AG04450 (cell line): ENCODE measurements around the gene ERBB3. TPM values are rescaled to one million over a fixed set of nuclear protein-coding genes. Genes with fewer than 3 reads are reported as not detected.

ENCODE experiments used
- CTCF ChIA-PET: fragments of 300-600, 350-600 bp; formaldehyde crosslinking; extraction: SDS; loops from one replicate; lab custom pipeline; 2022; ENCODE audit warnings: antibody characterized with exemption, inconsistent platforms; lab: Charles Lee
- POLR2A ChIA-PET: fragments of 350-600 bp; formaldehyde crosslinking; extraction: SDS; loops from one replicate; lab custom pipeline; 2021; ENCODE audit warnings: antibody characterized with exemption, inconsistent platforms; lab: Yijun Ruan, JAX
- DNase-seq: peaks from one replicate; pipeline ENCODE4 v3.0.0-alpha.2; 2011; ENCODE audit warnings: low read depth, low spot score
- H3K27ac ChIP-seq: one replicate; pipeline ENCODE4 v1.5.1; 2012; ENCODE audit warnings: low read depth, low read length, control low read depth
- H3K27me3 ChIP-seq: one replicate; pipeline ENCODE4 v1.6.0; 2012; ENCODE audit warnings: low read length; ENCODE audit not compliant: control insufficient read depth, insufficient read depth
- H3K4me3 ChIP-seq: 2 replicates; pipeline ENCODE4 v1.5.1; 2011; ENCODE audit warnings: mild to moderate bottlenecking, low read depth, low read length, control low read depth
- H3K9me3 ChIP-seq: 2 replicates; pipeline ENCODE4 v1.5.1; 2012; ENCODE audit warnings: low read length; ENCODE audit not compliant: control insufficient read depth, insufficient read depth
- polyA plus RNA-seq: library from polyadenylated mRNA; depleted of rRNA; stranded (reverse); fragments of >200 nt; gene quantifications from 2 replicates; pipeline ENCODE4 v1.2.3, GENCODE V29; 2011
- TF ChIP-seq, protein P1 (sequence below): IDR thresholded peaks from 2 replicates; pipeline ENCODE4 v1.5.1; 2011; ENCODE audit warnings: low read depth, low read length, control low read depth, inconsistent platforms

ERBB3 gene
- polyA plus RNA-seq, 1 experiment: 1.7 TPM

DNA sequence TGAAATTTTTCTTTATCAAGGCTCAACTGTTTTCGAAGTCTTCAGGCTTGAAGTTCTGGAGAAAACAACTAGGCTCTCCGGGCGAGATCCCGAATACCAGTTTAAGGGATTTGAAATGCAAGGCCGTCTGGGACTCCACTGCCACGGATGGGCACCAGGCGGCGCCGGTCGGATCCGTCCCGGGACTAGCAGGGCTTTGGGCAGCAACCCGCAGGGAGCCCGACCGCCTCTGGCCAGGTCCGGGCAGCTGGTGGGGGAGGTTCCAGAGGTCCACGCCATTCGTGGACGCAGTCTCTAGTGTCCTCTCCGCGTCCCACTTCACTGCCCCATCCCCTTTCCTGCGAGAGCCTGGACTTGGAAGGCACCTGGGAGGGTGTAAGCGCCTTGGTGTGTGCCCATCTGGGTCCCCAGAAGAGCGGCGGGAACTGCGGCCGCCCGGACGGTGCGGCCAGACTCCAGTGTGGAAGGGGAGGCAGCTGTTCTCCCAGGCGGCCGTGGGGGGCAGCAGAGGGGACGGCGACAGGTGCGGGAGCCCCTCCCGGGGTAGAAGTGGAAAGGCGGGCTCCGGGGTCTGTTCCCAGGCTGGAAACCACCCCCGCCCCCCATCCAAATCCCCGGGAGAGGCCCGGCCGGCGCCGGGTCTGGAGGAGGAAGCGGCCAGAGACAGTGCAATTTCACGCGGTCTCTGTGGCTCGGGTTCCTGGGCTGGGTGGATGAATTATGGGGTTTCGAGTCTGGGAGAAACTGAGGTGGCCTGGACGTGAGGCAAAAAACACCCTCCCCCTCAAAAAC is 838 bp upstream of the ERBB3 start:
- ChIA-PET POLR2A (interaction anchor here (0.5 to 3.6 kb wide), 2 partner anchors 25 to 566 kb away, joined by 3 to 19 read pairs; partner anchors contain the start of gene PA2G4), CTCF (interaction anchor here (0.9 to 2.2 kb wide), 8 partner anchors 11 to 341 kb away, joined by 3 to 7 read pairs (median 4); partner anchors contain the start of gene SUOX)
- H3K27ac ChIP-seq: no peak overlapping the region

DNA sequence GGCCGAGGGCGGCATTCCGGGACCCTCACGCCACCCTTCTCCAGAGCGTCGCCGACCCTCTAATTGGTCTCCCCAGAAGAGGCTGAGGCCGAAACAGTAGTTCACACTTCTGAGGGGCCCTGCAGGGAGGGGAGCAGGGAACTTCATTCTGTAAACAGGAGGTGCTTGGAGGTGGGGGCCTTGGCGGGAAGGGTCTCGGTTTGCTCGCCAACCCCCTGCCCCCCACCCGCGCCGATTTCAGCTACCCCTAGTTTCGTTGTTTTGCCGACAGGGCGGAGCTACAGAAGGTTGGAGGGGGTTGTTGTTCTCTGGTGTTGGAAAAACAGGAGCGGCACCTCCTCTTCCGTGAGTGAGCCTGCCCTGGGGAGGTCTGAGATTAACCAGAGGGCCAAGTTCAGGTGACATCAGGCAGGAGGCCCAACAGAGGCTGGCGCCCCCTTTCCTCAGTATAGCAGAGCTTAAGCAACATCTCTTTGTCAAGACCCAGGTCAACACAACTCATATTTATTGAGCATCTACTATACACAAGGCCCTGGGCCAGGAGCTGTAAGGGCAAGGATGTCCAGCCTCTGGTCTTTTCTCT is 682 bp downstream of the ERBB3 start:
- ChIA-PET CTCF (interaction anchor here (0.6 to 2.2 kb wide), 4 partner anchors 9 to 109 kb away, joined by 3 to 7 read pairs (median 6); no protein-coding TSS in a partner anchor), POLR2A (interaction anchor here (3.6 kb wide), 1 partner anchor 24 kb away, joined by 19 read pairs; the partner anchor contains the start of gene PA2G4)
- H3K27ac ChIP-seq: no peak overlapping the region
- no peaks in the 10 kb centered on the region; the same call in 1 of the 2 replicates for H3K9me3 ChIP-seq
- DNase-seq: no peak
- H3K4me3 ChIP-seq: peak overlapping the region; percentile 69
- H3K27me3 ChIP-seq: peaks cover 39% of the 10 kb centered on the region
- TF ChIP-seq, protein P1, sequence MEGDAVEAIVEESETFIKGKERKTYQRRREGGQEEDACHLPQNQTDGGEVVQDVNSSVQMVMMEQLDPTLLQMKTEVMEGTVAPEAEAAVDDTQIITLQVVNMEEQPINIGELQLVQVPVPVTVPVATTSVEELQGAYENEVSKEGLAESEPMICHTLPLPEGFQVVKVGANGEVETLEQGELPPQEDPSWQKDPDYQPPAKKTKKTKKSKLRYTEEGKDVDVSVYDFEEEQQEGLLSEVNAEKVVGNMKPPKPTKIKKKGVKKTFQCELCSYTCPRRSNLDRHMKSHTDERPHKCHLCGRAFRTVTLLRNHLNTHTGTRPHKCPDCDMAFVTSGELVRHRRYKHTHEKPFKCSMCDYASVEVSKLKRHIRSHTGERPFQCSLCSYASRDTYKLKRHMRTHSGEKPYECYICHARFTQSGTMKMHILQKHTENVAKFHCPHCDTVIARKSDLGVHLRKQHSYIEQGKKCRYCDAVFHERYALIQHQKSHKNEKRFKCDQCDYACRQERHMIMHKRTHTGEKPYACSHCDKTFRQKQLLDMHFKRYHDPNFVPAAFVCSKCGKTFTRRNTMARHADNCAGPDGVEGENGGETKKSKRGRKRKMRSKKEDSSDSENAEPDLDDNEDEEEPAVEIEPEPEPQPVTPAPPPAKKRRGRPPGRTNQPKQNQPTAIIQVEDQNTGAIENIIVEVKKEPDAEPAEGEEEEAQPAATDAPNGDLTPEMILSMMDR: no peak

More for the DNA sequence above, 838 bp upstream of the ERBB3 start:
- peak overlapping the region; percentile 69 for H3K4me3 ChIP-seq
- peaks cover 37% of the 10 kb centered on the region for H3K27me3 ChIP-seq
- TF ChIP-seq, protein P1: peak; percentile 80
- no peaks in the 10 kb centered on the region; the same call in 1 of the 2 replicates for H3K9me3 ChIP-seq
- peak; percentile 44 for DNase-seq

DNA sequence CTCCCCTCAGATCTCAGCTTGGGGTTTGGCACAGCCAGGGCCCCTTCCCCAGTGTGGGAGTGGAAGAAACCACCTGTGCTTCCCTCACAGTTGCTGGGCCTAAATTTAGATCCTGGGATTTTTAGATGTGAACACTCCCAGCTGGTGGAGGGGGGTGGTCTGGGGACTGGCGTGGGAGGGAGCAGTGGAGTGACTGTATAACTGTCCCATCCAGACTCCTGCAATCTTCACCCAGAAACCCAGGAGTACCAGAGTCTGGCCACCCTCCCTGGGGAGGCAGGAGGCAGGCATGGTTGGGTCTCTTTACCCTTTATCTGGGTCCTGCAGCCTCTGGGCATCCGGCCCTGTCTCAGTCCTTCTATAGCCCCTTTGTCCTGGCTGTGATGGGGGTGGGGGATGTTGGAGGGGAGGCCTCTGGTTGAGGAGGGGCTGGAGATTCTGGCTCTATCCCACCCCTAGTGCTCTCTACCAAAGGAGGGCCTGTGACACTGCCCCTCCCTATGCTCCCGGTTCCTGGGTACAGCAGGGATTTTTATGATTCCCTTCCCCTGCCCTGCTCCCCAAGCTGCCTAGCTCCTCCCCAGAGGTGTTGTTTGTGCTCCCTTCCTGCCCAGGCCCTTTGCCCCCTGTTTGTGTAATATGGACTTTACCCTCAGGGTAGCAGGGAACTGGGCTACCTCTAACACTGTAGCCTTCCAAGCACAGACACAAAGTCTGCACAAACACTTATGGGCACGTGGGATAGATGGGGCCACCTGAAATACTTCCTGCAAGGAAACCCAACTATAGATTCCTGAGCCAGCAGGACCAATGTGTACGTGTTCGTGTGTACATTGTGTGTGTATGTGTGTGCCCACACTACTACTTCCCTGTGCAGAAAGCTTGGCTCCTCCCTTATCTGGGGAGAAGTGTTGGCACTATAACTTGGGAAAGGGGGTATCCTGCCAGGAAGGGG is 1.7 kb downstream of the ERBB3 start:
- CTCF ChIA-PET: interaction anchor here (0.6 to 0.9 kb wide), 3 partner anchors 10 to 108 kb away, joined by 3 to 7 read pairs (median 7); no protein-coding TSS in a partner anchor
- no peak overlapping the region for H3K4me3 ChIP-seq
- H3K27me3 ChIP-seq: peaks cover 39% of the 10 kb centered on the region
- TF ChIP-seq, protein P1: no peak
- POLR2A ChIA-PET: interaction anchor here (0.6 to 3.6 kb wide), 2 partner anchors 23 to 34 kb away, joined by 3 to 19 read pairs; partner anchors contain the start of gene PA2G4
- H3K9me3 ChIP-seq: no peaks in the 10 kb centered on the region; the same call in 1 of the 2 replicates
- no peak for DNase-seq
- peak overlapping the region; percentile 21 for H3K27ac ChIP-seq

DNA sequence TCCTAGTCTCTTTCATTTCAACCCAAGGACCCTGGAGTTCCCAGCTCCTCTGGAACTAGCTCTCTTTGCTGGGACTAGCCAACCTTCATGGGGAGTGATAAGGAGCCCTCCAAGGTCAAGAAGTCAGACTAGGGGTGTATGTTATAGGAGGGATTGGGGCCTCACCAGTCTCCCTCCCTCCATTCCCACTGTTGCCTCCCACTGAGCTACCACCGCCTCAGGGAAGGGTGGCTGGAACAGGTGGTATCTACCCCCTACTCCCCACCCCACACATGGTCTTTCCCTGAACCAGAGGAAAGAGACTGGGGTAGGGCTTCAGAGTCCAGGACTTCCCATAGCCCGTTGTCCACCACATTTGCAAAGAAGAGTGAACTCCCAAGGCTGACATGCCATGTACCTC is 2.4 kb downstream of the ERBB3 start:
- no peak overlapping the region for H3K27ac ChIP-seq
- POLR2A ChIA-PET: interaction anchor here (0.6 kb wide), 1 partner anchor 33 kb away, joined by 3 read pairs; no protein-coding TSS in a partner anchor
- CTCF ChIA-PET: interaction anchor here (0.6 kb wide), 1 partner anchor 26 kb away, joined by 7 read pairs; no protein-coding TSS in a partner anchor
- H3K27me3 ChIP-seq: peaks cover 39% of the 10 kb centered on the region
- H3K4me3 ChIP-seq: no peak overlapping the region
- TF ChIP-seq, protein P1: no peak
- no peak for DNase-seq
- no peaks in the 10 kb centered on the region; the same call in 1 of the 2 replicates for H3K9me3 ChIP-seq
